ENCODE data around the gene INAVA. TPM values are rescaled to one million over a fixed set of nuclear protein-coding genes. Genes with fewer than 3 reads are reported as not detected.
"Not testable (repeated sequence)": the region's sequence is repeated elsewhere in the genome, so short reads cannot be mapped to it uniquely, and the experiment has no call there.

Gene INAVA
- total and polyA plus RNA-seq, 11 donors = 0.07 to 0.43 (median 0.11) TPM; not detected in 4

GRCh38 chr1:200958597-200958996, 63.9 kb downstream of the INAVA start:
- ATAC-seq (no peak), DNase-seq (peak in 1 of 5 donors; percentile 14)
- Histone ChIP-seq H3K4me3 (no peak overlapping the region), H3K9me3 (no peaks in the 10 kb centered on the region), H3K27ac (no peak overlapping the region), H3K4me1 (no peaks in the 10 kb centered on the region), H3K36me3 (no peaks in the 10 kb centered on the region), H3K27me3 (peaks cover 0 to 3% (median 0%) of the 10 kb centered on the region in 9 donors)
- no peak for TF ChIP-seq POLR2A (IDR thresholded peaks at IDR 0.05)
- no peak for TF ChIP-seq CTCF (IDR thresholded peaks at IDR 0.05)
- intact Hi-C loops (cut with DNase I) = no loop called here
- WGBS, 4 donors = 85 to 93% (median 92%) methylated on average over 11 of the region's 11 CpGs

- WGBS, 4 donors = 63 to 67% (median 64%) methylated on average over 15 of the region's 15 CpGs
- H3K4me1 ChIP-seq = no peaks in the 10 kb centered on the region
- no peak for ATAC-seq
Observed at GRCh38 chr1:200959411-200959921, 64.8 kb downstream of the INAVA start.

GRCh38 chr1:200960236-200960947, 65.7 kb downstream of the INAVA start:
- Histone ChIP-seq H3K4me3 (no peak overlapping the region), H3K27me3 (peaks cover 0 to 3% (median 0%) of the 10 kb centered on the region in 9 donors), H3K9me3 (no peaks in the 10 kb centered on the region), H3K27ac (no peak overlapping the region), H3K36me3 (no peaks in the 10 kb centered on the region), H3K4me1 (no peaks in the 10 kb centered on the region)
- intact Hi-C loops (cut with DNase I) = no loop called here
- WGBS, 4 donors = 70 to 82% (median 72%) methylated on average over 9 of the region's 9 CpGs
- ATAC-seq = no peak
- TF ChIP-seq CTCF (IDR thresholded peaks at IDR 0.05) (no peak), POLR2A (IDR thresholded peaks at IDR 0.05) (no peak)
- DNase-seq = peak in 1 of 5 donors; percentile 7

More at GRCh38 chr1:200959411-200959921, 64.8 kb downstream of the INAVA start:
- Histone ChIP-seq H3K4me3 (no peak overlapping the region), H3K27me3 (peaks cover 0 to 3% (median 0%) of the 10 kb centered on the region in 9 donors), H3K27ac (no peak overlapping the region), H3K9me3 (no peaks in the 10 kb centered on the region), H3K36me3 (no peaks in the 10 kb centered on the region)
- peak in 1 of 5 donors; percentile 11 for DNase-seq
- TF ChIP-seq POLR2A (IDR thresholded peaks at IDR 0.05) (no peak), CTCF (IDR thresholded peaks at IDR 0.05) (no peak)
- intact Hi-C loops (cut with DNase I) = no loop called here

GRCh38 chr1:200960948-200961340, 66.2 kb downstream of the INAVA start:
- intact Hi-C loops (cut with DNase I) = no loop called here
- H3K4me1 ChIP-seq = no peaks in the 10 kb centered on the region
- 91 to 96% (median 93%) methylated on average over 4 of the region's 4 CpGs for WGBS, 4 donors

GRCh38 chr1:200962151-200962550, 67.5 kb downstream of the INAVA start:
- ATAC-seq; H3K36me3 ChIP-seq; H3K27ac ChIP-seq; H3K4me1 ChIP-seq; H3K9me3 ChIP-seq; H3K27me3 ChIP-seq; H3K4me3 ChIP-seq; intact Hi-C loops (cut with DNase I): not testable (repeated sequence)
- DNase-seq = peak in 1 of 5 donors; percentile 10
- 92 to 94% (median 93%) methylated on average over 11 of the region's 11 CpGs for WGBS, 4 donors

More at GRCh38 chr1:200960948-200961340, 66.2 kb downstream of the INAVA start:
- H3K9me3 ChIP-seq = no peaks in the 10 kb centered on the region
- H3K27ac ChIP-seq = no peak overlapping the region
- peaks cover 0 to 3% (median 0%) of the 10 kb centered on the region in 9 donors for H3K27me3 ChIP-seq
- no peaks in the 10 kb centered on the region for H3K36me3 ChIP-seq
- ATAC-seq = no peak
- TF ChIP-seq POLR2A (IDR thresholded peaks at IDR 0.05) (no peak), CTCF (IDR thresholded peaks at IDR 0.05) (no peak)
- H3K4me3 ChIP-seq = no peak overlapping the region
- DNase-seq = peak in 1 of 5 donors; percentile 9

All from heart left ventricle (tissue), 16 donors.